IPS-18c (cell line): ENCODE measurements around the gene RNF38.
"Not testable (repeated sequence)": the region's sequence is repeated elsewhere in the genome, so short reads cannot be mapped to it uniquely, and the experiment has no call there.

ENCODE experiments used
- H3K4me3 ChIP-seq: 2 replicates; pipeline ENCODE4 v1.7.0; 2013; ENCODE audit warnings: low read depth, mild to moderate bottlenecking, low read length, moderate library complexity; ENCODE audit not compliant: insufficient read depth
- H3K9me3 ChIP-seq: one replicate; pipeline ENCODE4 v1.6.1; 2013; ENCODE audit warnings: mild to moderate bottlenecking, low read length, moderate library complexity; ENCODE audit not compliant: control insufficient read depth, insufficient read depth

The RNF38 gene

GRCh38 chr9:36318212-36318802, 81.8 kb downstream of the RNF38 start:
- peaks cover 3% of the 10 kb centered on the region for H3K9me3 ChIP-seq
- no peak overlapping the region for H3K4me3 ChIP-seq

- peaks cover 4% of the 10 kb centered on the region for H3K9me3 ChIP-seq
- H3K4me3 ChIP-seq: no peak overlapping the region
These were observed 82.3 kb downstream of the RNF38 start for GRCh38 chr9:36317766-36318165.

- Histone ChIP-seq H3K4me3 (no peak overlapping the region), H3K9me3 (peaks cover 4% of the 10 kb centered on the region)
These were observed 83.3 kb downstream of the RNF38 start for GRCh38 chr9:36316611-36317317.

- Histone ChIP-seq H3K9me3 (peaks cover 4% of the 10 kb centered on the region), H3K4me3 (no peak overlapping the region)
These were observed 84.0 kb downstream of the RNF38 start for GRCh38 chr9:36316049-36316448.

GRCh38 chr9:36315283-36315682, 84.8 kb downstream of the RNF38 start:
- Histone ChIP-seq H3K9me3 (peaks cover 4% of the 10 kb centered on the region), H3K4me3 (no peak overlapping the region)

GRCh38 chr9:36314740-36315139, 85.3 kb downstream of the RNF38 start:
- Histone ChIP-seq H3K9me3 (peaks cover 4% of the 10 kb centered on the region), H3K4me3 (no peak overlapping the region)

- Histone ChIP-seq H3K4me3 (no peak overlapping the region), H3K9me3 (no peaks in the 10 kb centered on the region)
These were observed 93.4 kb downstream of the RNF38 start for GRCh38 chr9:36306471-36307306.

GRCh38 chr9:36304366-36304765, 95.7 kb downstream of the RNF38 start:
- H3K9me3 ChIP-seq, H3K4me3 ChIP-seq: not testable (repeated sequence)

- Histone ChIP-seq H3K4me3 (no peak overlapping the region), H3K9me3 (no peaks in the 10 kb centered on the region)
These were observed 98.8 kb downstream of the RNF38 start for GRCh38 chr9:36301227-36301626.

- no peak overlapping the region for H3K4me3 ChIP-seq
- H3K9me3 ChIP-seq: no peaks in the 10 kb centered on the region
These were observed 101.5 kb downstream of the RNF38 start for GRCh38 chr9:36298566-36298965.

GRCh38 chr9:36297798-36298197, 102.3 kb downstream of the RNF38 start:
- Histone ChIP-seq H3K4me3 (no peak overlapping the region), H3K9me3 (no peaks in the 10 kb centered on the region)

- not testable (repeated sequence) for H3K4me3 ChIP-seq, H3K9me3 ChIP-seq
These were observed 105.1 kb downstream of the RNF38 start for GRCh38 chr9:36294996-36295395.

GRCh38 chr9:36293918-36294317, 106.2 kb downstream of the RNF38 start:
- Histone ChIP-seq H3K9me3 (no peaks in the 10 kb centered on the region), H3K4me3 (no peak overlapping the region)

- no peak overlapping the region for H3K4me3 ChIP-seq
- no peaks in the 10 kb centered on the region for H3K9me3 ChIP-seq
These were observed 106.9 kb downstream of the RNF38 start for GRCh38 chr9:36293171-36293570.

- H3K4me3 ChIP-seq: no peak overlapping the region
- no peaks in the 10 kb centered on the region for H3K9me3 ChIP-seq
These were observed 107.4 kb downstream of the RNF38 start for GRCh38 chr9:36292641-36293040.

GRCh38 chr9:36290996-36291395, 109.1 kb downstream of the RNF38 start:
- Histone ChIP-seq H3K4me3 (no peak overlapping the region), H3K9me3 (no peaks in the 10 kb centered on the region)

GRCh38 chr9:36289836-36290435, 110.1 kb downstream of the RNF38 start:
- no peak overlapping the region for H3K4me3 ChIP-seq
- H3K9me3 ChIP-seq: no peaks in the 10 kb centered on the region

- H3K4me3 ChIP-seq: no peak overlapping the region
- no peaks in the 10 kb centered on the region for H3K9me3 ChIP-seq
These were observed 112.0 kb downstream of the RNF38 start for GRCh38 chr9:36288070-36288469.
